Neural cell (in vitro differentiated cells): ENCODE data around the gene ZNF362. TPM values are rescaled to one million over a fixed set of nuclear protein-coding genes. Genes with fewer than 3 reads are reported as not detected.

ENCODE experiments used
- H2AFZ ChIP-seq: fragments of 200-600, 300-800 bp; sonication (generic), shearing (Covaris generic); 2 replicates; pipeline ENCODE4 v1.6.0; 2014; ENCODE audit warnings: low read depth, mild to moderate bottlenecking, antibody characterized with exemption, low read length, moderate library complexity
- H3F3A ChIP-seq: fragments of 200-600 bp; shearing (Covaris generic); 2 replicates; pipeline ENCODE4 v1.6.1; 2016; ENCODE audit warnings: mild to moderate bottlenecking, moderate library complexity, mixed read lengths, antibody characterized with exemption, low read length; ENCODE audit not compliant: insufficient read depth, poor library complexity, severe bottlenecking
- H3K27ac ChIP-seq: fragments of 200-600, 300-800 bp; sonication (generic), shearing (Covaris generic); 2 replicates; pipeline ENCODE4 v1.5.1; 2014; ENCODE audit warnings: mild to moderate bottlenecking, low read length, moderate library complexity
- H3K27me3 ChIP-seq: fragments of 300-800, 200-600 bp; sonication (generic), shearing (Covaris generic); 2 replicates; pipeline ENCODE4 v1.6.0; 2014; ENCODE audit warnings: mild to moderate bottlenecking, low read depth, low read length, moderate library complexity; ENCODE audit not compliant: insufficient read depth
- H3K36me3 ChIP-seq: fragments of 300-800, 200-600 bp; sonication (generic), shearing (Covaris generic); 2 replicates; pipeline ENCODE4 v1.5.1; 2014; ENCODE audit warnings: mild to moderate bottlenecking, antibody characterized with exemption, low read length, moderate library complexity; ENCODE audit not compliant: insufficient read depth
- H3K4me2 ChIP-seq: fragments of 300-800, 200-600 bp; sonication (generic), shearing (Covaris generic); 2 replicates; pipeline ENCODE4 v1.6.0; 2014; ENCODE audit warnings: mild to moderate bottlenecking, low read length
- H3K4me3 ChIP-seq: fragments of 300-800, 200-600 bp; sonication (generic), shearing (Covaris generic); 2 replicates; pipeline ENCODE4 v1.5.1; 2014; ENCODE audit warnings: mild to moderate bottlenecking, low read length, moderate library complexity
- H3K79me2 ChIP-seq: fragments of 200-600 bp; shearing (Covaris generic); replicated peaks from 2 replicates; pipeline ENCODE4 v1.6.0; 2014; ENCODE audit warnings: mild to moderate bottlenecking, low read length, moderate library complexity; ENCODE audit not compliant: insufficient read depth
- H3K9ac ChIP-seq: fragments of 300-800, 200-600 bp; sonication (generic), shearing (Covaris generic); 2 replicates; pipeline ENCODE4 v1.6.1; 2016; ENCODE audit warnings: mild to moderate bottlenecking, low read length, mixed read lengths
- H3K9me2 ChIP-seq: fragments of 200-600 bp; shearing (Covaris generic); 2 replicates; pipeline ENCODE4 v1.6.1; 2016; ENCODE audit warnings: mild to moderate bottlenecking, low read length, mixed read lengths; ENCODE audit not compliant: insufficient read depth
- H3K9me3 ChIP-seq: fragments of 200-600, 300-800 bp; sonication (generic), shearing (Covaris generic); 2 replicates; pipeline ENCODE4 v1.6.1; 2016; ENCODE audit warnings: mild to moderate bottlenecking, mixed run types, low read length, moderate library complexity, mixed read lengths
- H4K20me1 ChIP-seq: fragments of 200-600 bp; shearing (Covaris generic); 2 replicates; pipeline ENCODE4 v1.6.1; 2016; ENCODE audit warnings: mild to moderate bottlenecking, mixed run types; ENCODE audit not compliant: insufficient read depth
- EP300 ChIP-seq: fragments of 450-650 bp; conservative IDR thresholded peaks from 2 replicates; pipeline ENCODE4 v1.6.1; 2014; ENCODE audit warnings: antibody characterized with exemption, mild to moderate bottlenecking, moderate library complexity; ENCODE audit not compliant: poor library complexity, severe bottlenecking
- EZH2 ChIP-seq: fragments of 200-600, 300-800 bp; shearing (Covaris generic), sonication (generic); IDR thresholded peaks from 2 replicates; pipeline ENCODE4 v1.6.1; 2014; ENCODE audit warnings: antibody characterized with exemption, low read length, borderline replicate concordance, mild to moderate bottlenecking; ENCODE audit not compliant: insufficient read depth, poor library complexity, severe bottlenecking
- MXI1 ChIP-seq: fragments of 450-650 bp; conservative IDR thresholded peaks from 2 replicates; pipeline ENCODE4 v1.6.1; 2014; ENCODE audit warnings: antibody characterized with exemption, mild to moderate bottlenecking; ENCODE audit not compliant: poor library complexity, severe bottlenecking
- POLR2AphosphoS5 ChIP-seq: IDR thresholded peaks from 2 replicates; pipeline ENCODE4 v1.6.1; 2012
- RAD21 ChIP-seq: fragments of 450-650 bp; conservative IDR thresholded peaks from 2 replicates; pipeline ENCODE4 v1.6.1; 2014; ENCODE audit warnings: antibody characterized with exemption, mild to moderate bottlenecking, moderate library complexity
- SMC3 ChIP-seq: fragments of 450-650 bp; conservative IDR thresholded peaks from 2 replicates; pipeline ENCODE4 v1.6.1; 2014; ENCODE audit warnings: antibody characterized with exemption, mild to moderate bottlenecking, moderate library complexity; ENCODE audit not compliant: poor library complexity
- TAF1 ChIP-seq: IDR thresholded peaks from 2 replicates; pipeline ENCODE4 v1.6.1; 2012; ENCODE audit warnings: low read depth
- polyA plus RNA-seq: library from polyadenylated mRNA; depleted of rRNA; stranded (reverse); fragments of >200 nt; gene quantifications from 2 replicates; pipeline ENCODE4 v1.2.3, GENCODE V29; 2014
- TF ChIP-seq, protein P1 (sequence below): fragments of 450-650 bp; IDR thresholded peaks from 2 replicates; pipeline ENCODE4 v1.5.1; 2014; ENCODE audit warnings: antibody characterized with exemption, mild to moderate bottlenecking, moderate library complexity; ENCODE audit not compliant: poor library complexity, severe bottlenecking
- TF ChIP-seq, protein P2 (sequence below): IDR thresholded peaks from 2 replicates; pipeline ENCODE4 v1.6.1; 2012; ENCODE audit warnings: borderline replicate concordance

ZNF362 gene
- polyA plus RNA-seq, 1 donor from 2014 or later = 17.6 TPM

DNA sequence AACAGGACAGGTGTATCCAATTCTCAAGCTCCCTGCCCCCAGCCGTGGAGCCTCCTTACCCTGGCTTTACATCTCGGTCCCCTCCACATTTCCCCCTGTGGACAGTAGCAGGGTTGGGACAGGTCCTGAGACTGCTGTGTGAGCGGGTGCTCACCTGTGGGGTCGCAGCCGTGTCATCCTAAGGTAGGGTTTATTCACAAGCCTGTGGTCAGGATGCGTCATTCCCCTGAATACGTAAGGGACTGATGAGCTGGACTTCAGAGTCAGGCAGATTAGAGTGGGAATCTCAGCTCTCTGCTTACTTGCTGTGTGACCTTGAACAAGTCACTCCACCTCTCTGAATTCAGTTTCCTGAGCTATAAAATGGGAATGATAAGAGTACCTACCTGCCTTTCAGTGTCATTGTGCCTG is 17.7 kb downstream of the ZNF362 start:
- no peaks in the 10 kb centered on the region for H3K27me3 ChIP-seq
- H3K9ac ChIP-seq = no peak overlapping the region
- H3K4me3 ChIP-seq = no peak overlapping the region
- H3K9me2 ChIP-seq = no peaks in the 10 kb centered on the region
- H2AFZ ChIP-seq = no peak overlapping the region
- TF ChIP-seq, protein P1, sequence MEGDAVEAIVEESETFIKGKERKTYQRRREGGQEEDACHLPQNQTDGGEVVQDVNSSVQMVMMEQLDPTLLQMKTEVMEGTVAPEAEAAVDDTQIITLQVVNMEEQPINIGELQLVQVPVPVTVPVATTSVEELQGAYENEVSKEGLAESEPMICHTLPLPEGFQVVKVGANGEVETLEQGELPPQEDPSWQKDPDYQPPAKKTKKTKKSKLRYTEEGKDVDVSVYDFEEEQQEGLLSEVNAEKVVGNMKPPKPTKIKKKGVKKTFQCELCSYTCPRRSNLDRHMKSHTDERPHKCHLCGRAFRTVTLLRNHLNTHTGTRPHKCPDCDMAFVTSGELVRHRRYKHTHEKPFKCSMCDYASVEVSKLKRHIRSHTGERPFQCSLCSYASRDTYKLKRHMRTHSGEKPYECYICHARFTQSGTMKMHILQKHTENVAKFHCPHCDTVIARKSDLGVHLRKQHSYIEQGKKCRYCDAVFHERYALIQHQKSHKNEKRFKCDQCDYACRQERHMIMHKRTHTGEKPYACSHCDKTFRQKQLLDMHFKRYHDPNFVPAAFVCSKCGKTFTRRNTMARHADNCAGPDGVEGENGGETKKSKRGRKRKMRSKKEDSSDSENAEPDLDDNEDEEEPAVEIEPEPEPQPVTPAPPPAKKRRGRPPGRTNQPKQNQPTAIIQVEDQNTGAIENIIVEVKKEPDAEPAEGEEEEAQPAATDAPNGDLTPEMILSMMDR = no peak
- TF ChIP-seq SMC3 (no peak), EP300 (no peak), RAD21 (no peak), MXI1 (no peak), EZH2 (no peak), TAF1 (no peak), POLR2AphosphoS5 (no peak)
- TF ChIP-seq, protein P2, sequence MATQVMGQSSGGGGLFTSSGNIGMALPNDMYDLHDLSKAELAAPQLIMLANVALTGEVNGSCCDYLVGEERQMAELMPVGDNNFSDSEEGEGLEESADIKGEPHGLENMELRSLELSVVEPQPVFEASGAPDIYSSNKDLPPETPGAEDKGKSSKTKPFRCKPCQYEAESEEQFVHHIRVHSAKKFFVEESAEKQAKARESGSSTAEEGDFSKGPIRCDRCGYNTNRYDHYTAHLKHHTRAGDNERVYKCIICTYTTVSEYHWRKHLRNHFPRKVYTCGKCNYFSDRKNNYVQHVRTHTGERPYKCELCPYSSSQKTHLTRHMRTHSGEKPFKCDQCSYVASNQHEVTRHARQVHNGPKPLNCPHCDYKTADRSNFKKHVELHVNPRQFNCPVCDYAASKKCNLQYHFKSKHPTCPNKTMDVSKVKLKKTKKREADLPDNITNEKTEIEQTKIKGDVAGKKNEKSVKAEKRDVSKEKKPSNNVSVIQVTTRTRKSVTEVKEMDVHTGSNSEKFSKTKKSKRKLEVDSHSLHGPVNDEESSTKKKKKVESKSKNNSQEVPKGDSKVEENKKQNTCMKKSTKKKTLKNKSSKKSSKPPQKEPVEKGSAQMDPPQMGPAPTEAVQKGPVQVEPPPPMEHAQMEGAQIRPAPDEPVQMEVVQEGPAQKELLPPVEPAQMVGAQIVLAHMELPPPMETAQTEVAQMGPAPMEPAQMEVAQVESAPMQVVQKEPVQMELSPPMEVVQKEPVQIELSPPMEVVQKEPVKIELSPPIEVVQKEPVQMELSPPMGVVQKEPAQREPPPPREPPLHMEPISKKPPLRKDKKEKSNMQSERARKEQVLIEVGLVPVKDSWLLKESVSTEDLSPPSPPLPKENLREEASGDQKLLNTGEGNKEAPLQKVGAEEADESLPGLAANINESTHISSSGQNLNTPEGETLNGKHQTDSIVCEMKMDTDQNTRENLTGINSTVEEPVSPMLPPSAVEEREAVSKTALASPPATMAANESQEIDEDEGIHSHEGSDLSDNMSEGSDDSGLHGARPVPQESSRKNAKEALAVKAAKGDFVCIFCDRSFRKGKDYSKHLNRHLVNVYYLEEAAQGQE = no peak
- no peak overlapping the region for H3K4me2 ChIP-seq
- H4K20me1 ChIP-seq = no peaks in the 10 kb centered on the region
- H3K9me3 ChIP-seq = no peaks in the 10 kb centered on the region
- H3K36me3 ChIP-seq = peaks cover 4% of the 10 kb centered on the region
- peaks cover 17% of the 10 kb centered on the region for H3K79me2 ChIP-seq
- no peaks in the 10 kb centered on the region for H3F3A ChIP-seq
- no peak overlapping the region for H3K27ac ChIP-seq

DNA sequence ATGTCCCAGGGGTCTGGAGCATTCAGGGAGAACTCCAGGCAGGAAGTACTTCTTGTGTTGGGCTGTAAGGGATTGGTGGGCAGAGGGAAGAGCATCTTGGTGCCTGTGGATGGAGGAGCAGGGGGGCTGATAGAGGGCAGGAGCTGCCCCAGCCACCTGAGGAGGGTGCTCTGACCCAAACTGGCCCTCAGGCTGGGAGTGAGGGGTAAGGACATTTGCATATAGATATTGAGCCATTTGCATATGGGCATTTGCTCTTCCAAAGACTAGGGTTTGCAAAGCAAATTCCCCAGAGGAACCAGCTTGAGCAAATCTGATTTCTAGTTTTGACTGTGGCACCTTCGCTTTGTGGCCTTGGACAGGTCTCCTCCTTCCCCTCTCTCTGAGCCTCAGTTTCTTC is 18.2 kb downstream of the ZNF362 start:
- TF ChIP-seq, protein P1 = no peak
- no peak for TF ChIP-seq POLR2AphosphoS5
- TF ChIP-seq RAD21 = no peak
- no peak for TF ChIP-seq MXI1
- TF ChIP-seq EZH2 = no peak
- TF ChIP-seq, protein P2 = no peak
- TF ChIP-seq SMC3 = no peak
- TF ChIP-seq TAF1 = no peak
- TF ChIP-seq EP300 = no peak
- Histone ChIP-seq H3K4me2 (no peak overlapping the region), H3K9me3 (no peaks in the 10 kb centered on the region), H2AFZ (no peak overlapping the region), H3K27ac (no peak overlapping the region), H3K27me3 (no peaks in the 10 kb centered on the region), H3K4me3 (no peak overlapping the region), H3K9ac (no peak overlapping the region), H3K9me2 (no peaks in the 10 kb centered on the region), H3K36me3 (peaks cover 4% of the 10 kb centered on the region), H3K79me2 (peaks cover 13% of the 10 kb centered on the region), H3F3A (no peaks in the 10 kb centered on the region), H4K20me1 (no peaks in the 10 kb centered on the region)
